Dendritic cell treated with granulocyte-macrophage colony-stimulating factor and Interleukin-4, amounts not matched to agents 40 ng/mL and 50 ng/mL, for 4 days (primary cell): Measurements from ENCODE around the gene POLR2J2.
"Not testable (repeated sequence)": the region's sequence is repeated elsewhere in the genome, so short reads cannot be mapped to it uniquely, and the experiment has no call there.

Experiments used
- H3K27ac Mint-ChIP-seq: one replicate; pipeline ENCODE4 v1.8.0; 2022; ENCODE audit warnings: mild to moderate bottlenecking, mixed read lengths
- H3K27me3 Mint-ChIP-seq: one replicate; pipeline ENCODE4 v1.8.0; 2022; ENCODE audit warnings: mild to moderate bottlenecking, mixed read lengths
- H3K36me3 Mint-ChIP-seq: one replicate; pipeline ENCODE4 v1.8.0; 2022; ENCODE audit warnings: low read depth, mixed read lengths
- H3K4me1 Mint-ChIP-seq: one replicate; pipeline ENCODE4 v1.8.0; 2022; ENCODE audit warnings: low read depth, mixed read lengths
- H3K4me3 Mint-ChIP-seq: one replicate; pipeline ENCODE4 v1.8.0; 2022; ENCODE audit warnings: mild to moderate bottlenecking, moderate library complexity, mixed read lengths
- H3K9me3 Mint-ChIP-seq: one replicate; pipeline ENCODE4 v1.8.0; 2022; ENCODE audit warnings: mixed read lengths
- intact Hi-C: fragments of 100-400 bp; cut with micrococcal nuclease; formaldehyde crosslinking; loops from one replicate; pipeline ENCODE4 v1.15.0; 2022

The POLR2J2 gene

DNA sequence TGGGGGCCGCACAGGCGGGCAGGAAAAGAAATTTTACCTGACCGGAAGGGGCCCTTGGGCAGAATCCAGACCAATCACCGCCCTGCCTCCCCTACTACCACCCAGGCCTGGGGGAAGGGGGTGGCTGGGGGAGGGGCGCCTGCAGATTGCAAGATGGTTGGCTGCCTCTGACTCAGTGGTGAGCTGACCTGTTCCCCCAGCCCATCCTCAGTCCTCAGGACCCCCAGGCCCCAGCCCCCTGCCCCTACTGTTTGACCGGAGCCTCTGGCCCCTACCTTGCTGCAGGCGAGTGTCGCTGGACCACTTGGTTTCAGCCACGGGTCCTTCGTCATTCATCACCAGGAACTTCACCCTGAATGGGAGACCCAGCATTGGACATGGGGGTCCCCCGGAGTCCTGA, 32.6 kb downstream of the POLR2J2 start:
- H3K36me3 Mint-ChIP-seq, intact Hi-C loops, H3K27ac Mint-ChIP-seq, H3K4me1 Mint-ChIP-seq, H3K27me3 Mint-ChIP-seq, H3K4me3 Mint-ChIP-seq, H3K9me3 Mint-ChIP-seq: not testable (repeated sequence)

DNA sequence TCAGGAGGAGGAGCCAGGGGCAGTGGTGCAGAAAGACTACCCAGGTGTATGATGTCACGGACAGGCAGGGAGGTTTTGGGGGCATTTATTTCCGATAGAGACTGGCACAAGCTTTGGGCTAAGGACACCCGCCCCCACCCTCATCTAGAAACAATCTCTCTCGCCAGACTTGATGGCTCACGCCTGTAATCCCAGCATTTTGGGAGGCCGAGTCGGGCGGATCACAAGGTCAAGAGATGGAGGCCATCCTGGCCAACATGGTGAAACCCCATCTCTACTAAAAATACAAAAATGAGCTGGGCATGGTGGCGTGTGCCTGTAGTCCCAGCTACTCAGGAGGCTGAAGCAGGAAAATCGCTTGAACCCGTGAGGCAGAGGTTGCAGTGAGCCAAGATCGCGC, 34.5 kb downstream of the POLR2J2 start:
- intact Hi-C loops, H3K4me3 Mint-ChIP-seq, H3K9me3 Mint-ChIP-seq, H3K27ac Mint-ChIP-seq, H3K27me3 Mint-ChIP-seq, H3K36me3 Mint-ChIP-seq, H3K4me1 Mint-ChIP-seq: not testable (repeated sequence)

DNA sequence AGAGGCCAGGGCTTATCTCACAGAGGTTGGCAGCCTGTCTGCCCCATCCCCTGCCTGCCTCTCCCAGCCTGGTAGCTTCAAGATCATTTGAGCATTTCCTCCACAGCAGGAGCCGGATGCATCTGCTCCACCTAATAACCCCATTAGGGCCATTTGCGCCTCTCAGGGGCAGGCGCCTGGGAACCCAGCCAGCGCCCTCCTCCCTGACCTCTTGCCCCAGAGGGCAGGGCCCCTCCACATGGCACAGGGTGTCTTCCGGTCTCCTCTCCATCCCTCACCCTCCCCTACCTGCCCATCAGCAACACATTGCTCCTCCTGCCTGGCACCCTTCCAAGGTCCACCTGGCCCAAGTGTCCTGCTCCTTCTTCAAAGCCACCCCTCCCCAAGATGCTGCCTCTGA, 36.1 kb downstream of the POLR2J2 start:
- peaks cover 12% of the 10 kb centered on the region for H3K36me3 Mint-ChIP-seq
- intact Hi-C loops, H3K4me1 Mint-ChIP-seq, H3K27me3 Mint-ChIP-seq, H3K9me3 Mint-ChIP-seq, H3K27ac Mint-ChIP-seq, H3K4me3 Mint-ChIP-seq: not testable (repeated sequence)

DNA sequence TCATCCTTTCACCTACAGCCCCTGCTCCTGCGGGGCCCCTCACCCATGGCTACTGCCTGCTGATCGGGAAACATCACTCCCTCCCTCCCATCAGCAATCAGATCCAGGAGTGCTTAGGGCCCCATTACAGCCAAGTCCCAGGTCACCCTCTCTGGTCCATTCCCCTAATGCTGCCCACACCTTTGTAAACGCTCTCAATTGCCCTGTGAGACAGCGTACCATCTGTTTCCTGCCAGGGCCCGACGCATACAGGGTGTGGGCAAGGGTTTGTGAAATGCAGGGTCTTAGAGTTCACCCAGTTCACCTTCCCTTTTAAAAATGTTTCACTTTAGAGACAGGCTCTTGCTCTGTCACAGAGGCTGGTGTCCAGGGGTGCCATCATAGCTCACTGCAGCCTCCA, 37.2 kb downstream of the POLR2J2 start:
- H3K9me3 Mint-ChIP-seq, H3K4me1 Mint-ChIP-seq, H3K27me3 Mint-ChIP-seq, H3K27ac Mint-ChIP-seq, intact Hi-C loops, H3K4me3 Mint-ChIP-seq: not testable (repeated sequence)
- H3K36me3 Mint-ChIP-seq = peaks cover 17% of the 10 kb centered on the region

DNA sequence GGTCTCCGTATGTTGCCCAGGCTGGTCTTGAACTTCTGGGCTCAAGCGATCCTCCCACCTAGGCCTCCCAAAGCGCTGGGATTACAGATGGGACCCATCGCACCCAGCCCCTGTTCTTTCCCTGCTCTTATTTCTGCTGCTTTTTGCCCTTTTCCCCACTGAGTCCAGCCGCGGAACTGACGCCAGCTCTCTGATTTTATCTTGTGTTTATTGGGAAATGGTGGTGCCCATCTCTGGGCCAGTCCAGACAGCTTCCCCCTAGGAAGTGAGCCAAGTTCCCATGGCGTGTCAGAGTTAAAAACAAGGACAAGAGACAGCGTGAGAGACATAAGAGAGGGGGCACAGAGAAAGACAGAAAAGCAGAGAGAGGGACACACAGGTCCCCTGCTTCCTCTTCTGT, 40.8 kb downstream of the POLR2J2 start:
- H3K36me3 Mint-ChIP-seq = peaks cover 17% of the 10 kb centered on the region
- intact Hi-C loops, H3K4me1 Mint-ChIP-seq, H3K4me3 Mint-ChIP-seq, H3K27me3 Mint-ChIP-seq, H3K27ac Mint-ChIP-seq, H3K9me3 Mint-ChIP-seq: not testable (repeated sequence)

DNA sequence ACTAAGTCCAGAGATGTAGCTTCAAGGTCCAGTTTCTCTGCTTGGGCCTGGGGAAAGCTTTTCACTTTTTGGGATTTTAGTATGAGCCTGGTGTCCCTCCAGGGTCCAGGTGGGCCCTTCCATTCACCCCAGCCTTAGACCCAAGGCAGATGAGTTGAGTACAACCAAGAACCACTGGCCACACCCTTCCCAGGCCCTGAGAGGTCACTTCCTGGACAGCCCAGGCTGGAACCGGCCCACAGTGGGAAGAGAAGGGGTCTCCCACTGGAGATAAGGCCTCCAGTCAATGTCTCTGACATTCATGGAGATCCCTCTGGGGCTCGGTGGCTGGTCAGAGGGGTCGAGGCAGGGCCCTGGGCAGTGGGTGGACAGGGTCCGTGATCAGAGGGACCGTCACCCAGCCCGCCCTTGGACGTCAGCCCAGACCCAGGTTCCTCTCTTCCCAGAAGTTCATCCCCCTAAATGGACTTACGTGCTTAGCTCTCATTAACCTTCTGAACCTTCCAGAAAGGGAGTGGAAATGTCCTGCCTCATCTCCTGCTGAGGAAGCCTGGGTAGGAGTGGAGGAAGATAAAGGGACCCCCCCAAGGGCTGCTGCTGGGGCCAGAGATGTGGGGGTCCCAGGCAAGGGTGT, 44.1 kb downstream of the POLR2J2 start:
- intact Hi-C loops, H3K4me1 Mint-ChIP-seq, H3K4me3 Mint-ChIP-seq, H3K9me3 Mint-ChIP-seq, H3K27ac Mint-ChIP-seq, H3K36me3 Mint-ChIP-seq, H3K27me3 Mint-ChIP-seq: not testable (repeated sequence)

DNA sequence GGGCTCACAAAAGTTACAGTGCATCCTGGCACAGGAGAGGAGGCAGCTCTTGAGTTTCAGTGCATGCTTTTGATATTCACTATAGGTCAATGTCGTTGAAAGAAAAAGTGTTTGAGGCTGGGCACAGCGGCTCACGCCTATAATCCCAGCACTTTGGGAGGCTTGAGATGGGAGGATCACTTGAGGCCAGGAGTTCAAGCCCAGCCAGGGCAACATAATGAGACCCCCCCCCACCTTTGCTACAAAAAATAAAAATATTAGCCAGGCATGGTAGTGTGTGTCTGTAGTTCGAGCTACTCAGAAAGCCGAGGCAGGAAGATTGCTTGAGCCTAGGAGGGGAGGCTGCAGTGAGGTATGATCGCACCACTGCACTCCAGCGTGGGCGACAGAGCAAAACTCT, 53.3 kb downstream of the POLR2J2 start:
- H3K4me3 Mint-ChIP-seq, H3K4me1 Mint-ChIP-seq, H3K27me3 Mint-ChIP-seq, H3K27ac Mint-ChIP-seq, H3K9me3 Mint-ChIP-seq, H3K36me3 Mint-ChIP-seq, intact Hi-C loops: not testable (repeated sequence)

DNA sequence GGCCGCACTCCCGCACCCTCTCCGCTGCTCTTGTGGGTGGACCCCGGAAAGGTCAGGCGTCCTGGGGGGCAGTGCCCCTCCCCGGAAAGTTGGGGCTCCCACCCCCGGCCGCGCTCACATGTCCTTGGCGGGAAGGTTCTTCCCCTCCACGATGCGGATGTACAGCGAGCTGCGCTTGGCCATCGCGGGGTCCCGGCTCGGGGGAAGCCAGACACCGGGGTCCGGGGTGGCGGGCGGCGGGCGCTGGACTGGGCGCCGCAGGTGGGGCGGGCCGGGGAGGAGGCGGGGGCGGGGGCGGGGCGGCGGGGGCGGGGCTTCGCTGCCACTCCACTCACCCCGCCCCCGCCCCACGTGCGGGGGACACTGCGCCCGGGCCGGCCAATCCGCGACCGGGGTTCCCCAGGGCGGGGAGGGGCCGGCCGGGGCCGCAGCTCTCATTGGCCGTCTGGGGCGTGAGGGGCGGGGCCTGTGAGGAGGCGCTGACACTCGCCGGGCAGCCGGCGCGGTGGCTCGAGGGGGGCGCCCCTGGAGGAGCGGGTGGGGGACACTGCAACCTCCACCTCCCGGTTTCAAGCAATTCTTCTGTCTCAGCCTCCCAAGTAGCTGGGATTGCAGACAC, 54.8 kb downstream of the POLR2J2 start, which contains the start of gene RASA4:
Gene RASA4, minus strand, starts transcription at position 250 of the 619 bp plus-strand sequence. Its CDS starts 67 bp downstream, at position 183.
- intact Hi-C loops, H3K27ac Mint-ChIP-seq, H3K36me3 Mint-ChIP-seq, H3K4me3 Mint-ChIP-seq, H3K27me3 Mint-ChIP-seq, H3K4me1 Mint-ChIP-seq, H3K9me3 Mint-ChIP-seq: not testable (repeated sequence)
